ENCODE measurements around the gene PNLIPRP2. TPM values are rescaled to one million over a fixed set of nuclear protein-coding genes. Genes with fewer than 3 reads are reported as not detected.

Gene PNLIPRP2
- polyA plus RNA-seq, 1 experiment: not detected

- DNase-seq (ENCODE audit: low read depth): no peak
- Histone ChIP-seq H3K36me3 (ENCODE audit: control insufficient read depth, insufficient read depth, low read length) (0 out of 2 replicates have a peak, but pooled peaks cover 1% of the 10 kb centered on the region), H3K4me3 (ENCODE audit: low read depth, low read length) (no peak overlapping the region), H3K27me3 (ENCODE audit: control insufficient read depth, insufficient read depth, low read length) (no peaks in the 10 kb centered on the region)
- ChIA-PET POLR2A (no interaction called here), CTCF (interaction anchor here (1.3 to 20.0 kb wide), 2 partner anchors 11 to 92 kb away, joined by 5 to 335 read pairs; no protein-coding TSS in a partner anchor)
- no peak for TF ChIP-seq CTCF (IDR thresholded peaks at IDR 0.05; ENCODE audit: insufficient read depth, low read depth, low read length)
Observed at GRCh38 chr10:116694243-116694926, 73.6 kb downstream of the PNLIPRP2 start.

Other genes with a start within 250 kb of the PNLIPRP2 start
- gene PNLIPRP3, start 193.1 kb upstream of the PNLIPRP2 start, polyA plus RNA-seq (2011; rRNA removed): not detected in 2 replicates
- gene PNLIP, start 75.0 kb upstream of the PNLIPRP2 start, polyA plus RNA-seq (2011; rRNA removed): not detected in 2 replicates
- gene PNLIPRP1, start 30.0 kb upstream of the PNLIPRP2 start, polyA plus RNA-seq (2011; rRNA removed): not detected in 2 replicates
- 7.0 and 7.9 TPM in 2 replicates for gene HSPA12A, start 121.6 kb downstream of the PNLIPRP2 start, polyA plus RNA-seq (2011; rRNA removed)
- gene ENO4, start 228.5 kb downstream of the PNLIPRP2 start, polyA plus RNA-seq (2011; rRNA removed): 0.28 and 0.29 TPM in 2 replicates

Measured in BJ (cell line).